ENCODE results near the gene ANO1.

Gene ANO1

GRCh38 chr11:70078781-70079616, 882 bp downstream of the ANO1 start:
- no peak overlapping the region for H3K4me3 ChIP-seq (ENCODE audit: low read depth, low read length)
- TF ChIP-seq CTCF (IDR thresholded peaks at IDR 0.05; ENCODE audit: borderline replicate concordance, insufficient read depth, low read depth, low read length): no peak

- no peak overlapping the region for H3K4me3 ChIP-seq (ENCODE audit: low read depth, low read length)
- no peak for TF ChIP-seq CTCF (IDR thresholded peaks at IDR 0.05; ENCODE audit: borderline replicate concordance, insufficient read depth, low read depth, low read length)
Measured at GRCh38 chr11:70079691-70080090, 1.6 kb downstream of the ANO1 start.

GRCh38 chr11:70080763-70081162, 2.6 kb downstream of the ANO1 start:
- no peak overlapping the region for H3K4me3 ChIP-seq (ENCODE audit: low read depth, low read length)
- no peak for TF ChIP-seq CTCF (IDR thresholded peaks at IDR 0.05; ENCODE audit: borderline replicate concordance, insufficient read depth, low read depth, low read length)

GRCh38 chr11:70082829-70083228, 4.7 kb downstream of the ANO1 start:
- TF ChIP-seq CTCF (IDR thresholded peaks at IDR 0.05; ENCODE audit: borderline replicate concordance, insufficient read depth, low read depth, low read length): peak; percentile 33; the same call in 1 of the 2 replicates

GRCh38 chr11:70084046-70084984, 6.2 kb downstream of the ANO1 start:
- TF ChIP-seq CTCF (IDR thresholded peaks at IDR 0.05; ENCODE audit: borderline replicate concordance, insufficient read depth, low read depth, low read length): no peak
- no peak overlapping the region for H3K4me3 ChIP-seq (ENCODE audit: low read depth, low read length)

More at GRCh38 chr11:70082829-70083228, 4.7 kb downstream of the ANO1 start:
- H3K4me3 ChIP-seq (ENCODE audit: low read depth, low read length): no peak overlapping the region

DNA sequence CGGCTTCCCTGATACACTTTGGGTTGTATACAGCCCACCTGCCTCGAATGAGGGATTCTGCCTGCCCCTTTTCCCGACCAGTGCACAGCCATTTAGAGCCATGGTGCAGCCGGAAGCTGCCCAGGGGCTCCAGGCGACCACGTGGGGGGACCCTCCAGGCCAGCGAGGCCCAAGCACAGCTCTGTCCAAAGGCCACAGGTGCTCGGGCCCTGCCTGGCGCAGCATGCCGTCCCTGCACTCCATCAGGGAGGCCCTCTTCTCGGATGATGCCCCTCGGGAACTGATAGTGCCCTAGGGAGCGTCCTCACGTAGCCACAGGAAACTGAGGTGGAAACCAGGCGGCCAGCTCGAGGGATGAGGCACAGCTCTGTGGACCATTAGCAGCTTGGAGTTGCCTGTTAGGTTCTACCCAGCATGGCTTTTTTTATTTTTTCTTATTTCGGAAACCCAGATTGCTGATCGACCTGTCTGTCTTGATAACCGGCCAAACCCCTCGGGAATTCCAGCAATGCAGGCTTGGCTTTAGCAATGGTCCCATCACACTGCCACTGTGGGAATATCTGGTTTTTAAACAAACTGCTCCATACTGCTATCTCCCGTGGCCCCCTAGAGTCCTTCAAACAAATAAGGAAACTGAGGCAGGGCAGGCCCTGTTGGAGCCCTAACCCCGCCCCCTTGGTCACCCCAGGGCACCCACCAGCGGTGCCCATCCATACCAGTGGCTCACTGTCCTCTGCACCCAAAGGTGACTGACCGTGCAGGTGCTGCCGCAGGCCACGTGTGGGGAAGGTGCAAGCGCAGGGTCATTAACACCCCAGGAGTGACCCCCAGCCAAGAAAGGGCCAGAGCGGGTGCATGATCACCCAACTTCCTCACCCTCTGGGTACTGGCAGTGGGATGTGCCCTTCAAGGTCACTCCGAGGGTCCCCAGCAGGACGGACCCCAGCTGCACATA, 8.0 kb downstream of the ANO1 start:
- TF ChIP-seq CTCF (IDR thresholded peaks at IDR 0.05; ENCODE audit: borderline replicate concordance, insufficient read depth, low read depth, low read length): no peak
- H3K4me3 ChIP-seq (ENCODE audit: low read depth, low read length): no peak overlapping the region

Data from GM12875 (cell line).